Activated naive CD4-positive, alpha-beta T cell (primary cell): ENCODE results near the gene MAP3K9.

Experiments used
- DNase-seq, 4 experiments: peaks; one replicate each; lab custom pipeline; 2025; lab: John Stamatoyannopoulos, UW

MAP3K9 gene

DNA sequence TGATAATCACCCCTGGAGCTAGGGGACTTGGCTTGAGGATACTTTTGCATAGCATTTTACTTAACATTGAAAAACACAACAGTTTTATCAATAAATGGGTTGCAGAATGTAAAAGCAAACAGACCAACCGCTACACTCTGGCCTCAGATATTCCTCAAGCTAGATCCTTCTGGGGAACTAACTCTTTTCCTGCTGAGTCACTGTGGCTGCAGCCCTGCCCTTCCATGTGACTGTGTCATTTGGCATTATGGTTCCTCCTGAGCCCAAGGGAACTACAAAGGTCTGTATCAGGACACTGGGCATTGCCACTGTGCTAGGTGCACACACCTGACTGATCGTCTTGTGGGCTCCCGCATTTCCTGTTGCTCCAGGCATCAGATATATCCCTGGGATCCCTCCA is 111.0 kb downstream of the MAP3K9 start:
- DNase-seq = no peak

DNA sequence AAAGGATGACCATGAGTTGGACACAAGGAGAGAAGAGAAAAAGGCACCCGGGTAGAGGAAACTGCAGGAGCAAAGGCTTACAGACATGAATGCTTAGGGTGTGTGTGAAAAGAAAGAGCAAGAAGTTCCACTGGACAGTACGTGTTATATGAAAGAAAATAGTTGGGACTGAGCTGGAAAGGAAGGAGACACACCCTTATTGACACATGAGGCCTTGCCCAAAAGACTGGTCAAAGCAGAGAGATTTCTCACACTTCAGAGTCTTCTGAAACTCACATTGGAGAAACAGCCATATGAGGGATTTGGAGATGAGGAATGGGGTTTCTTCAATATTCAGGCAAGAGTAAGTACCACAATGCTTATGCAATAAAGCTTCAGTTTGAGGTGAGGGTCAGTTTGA is 111.6 kb downstream of the MAP3K9 start:
- DNase-seq = no peak

DNA sequence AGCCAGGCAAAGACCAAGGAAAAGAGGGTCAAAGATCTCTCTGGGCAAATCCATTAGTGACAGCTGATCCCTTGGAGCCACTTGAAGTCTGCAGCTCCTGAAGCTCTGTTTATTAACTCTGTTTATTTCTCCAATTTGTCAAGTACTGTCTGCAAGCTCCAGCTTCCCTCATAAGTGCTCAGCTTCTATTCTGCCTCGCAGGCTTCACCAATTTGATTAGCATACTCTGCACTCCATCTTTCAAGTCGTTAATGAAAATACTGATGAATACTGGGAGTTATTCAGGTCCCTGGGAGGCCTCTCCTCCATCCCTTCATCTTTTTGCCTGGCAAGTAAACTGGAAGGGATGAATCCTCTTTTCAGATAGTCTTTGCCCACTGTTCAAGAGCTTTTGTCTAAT is 113.3 kb downstream of the MAP3K9 start:
- DNase-seq = no peak

DNA sequence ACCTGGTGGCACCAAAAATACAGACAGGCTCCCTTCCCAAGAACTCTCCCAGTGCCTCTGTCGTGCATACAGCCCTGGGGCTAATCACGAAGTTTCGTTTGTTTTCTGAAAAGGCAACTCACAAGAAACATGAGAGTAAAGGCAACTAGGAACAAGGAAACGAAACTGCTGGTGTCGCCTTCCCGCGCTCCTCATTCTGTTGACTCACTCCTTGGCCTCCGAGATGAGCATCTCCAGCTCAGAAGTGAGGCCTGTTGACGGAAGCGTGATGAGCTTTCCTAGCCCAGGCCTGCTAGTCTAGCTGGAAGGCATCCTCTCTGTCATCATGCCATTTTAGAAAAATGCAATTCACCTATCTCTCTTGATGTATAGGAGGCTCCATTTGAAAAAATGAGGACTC is 117.1 kb downstream of the MAP3K9 start:
- no peak for DNase-seq

DNA sequence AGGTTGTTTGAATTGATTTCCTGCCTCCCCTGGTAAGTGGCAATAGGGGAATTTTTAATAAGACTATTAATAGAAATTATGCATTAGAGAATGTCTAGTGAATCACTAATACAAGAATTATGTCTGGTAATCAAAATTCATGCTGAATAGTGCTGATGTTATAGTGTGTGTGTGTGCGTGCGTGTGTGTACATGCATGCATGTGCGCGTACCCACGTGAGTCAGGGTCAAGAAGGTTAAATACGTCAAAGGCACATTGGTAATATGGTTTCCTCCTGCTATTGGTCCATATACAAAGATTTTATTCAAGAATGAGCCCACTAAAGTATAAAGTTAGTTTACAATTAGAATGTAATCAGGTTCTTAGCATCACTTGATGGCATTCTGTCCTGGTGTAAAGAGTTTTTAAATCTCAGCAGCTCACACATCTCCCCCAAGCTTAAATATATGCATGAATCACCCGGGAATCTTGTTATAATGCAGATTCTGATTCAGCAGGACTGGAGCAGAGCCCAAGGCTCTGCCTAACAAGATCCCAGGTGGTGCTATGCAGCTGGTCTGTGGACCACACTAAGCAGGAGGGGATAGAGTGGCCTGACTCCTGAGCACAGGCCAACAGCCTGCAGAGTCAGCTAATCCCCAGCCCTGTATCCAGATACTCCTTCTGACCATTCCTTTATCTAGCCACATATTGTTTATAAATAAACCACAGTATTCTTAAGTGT is 123.7 kb downstream of the MAP3K9 start:
- no peak for DNase-seq

DNA sequence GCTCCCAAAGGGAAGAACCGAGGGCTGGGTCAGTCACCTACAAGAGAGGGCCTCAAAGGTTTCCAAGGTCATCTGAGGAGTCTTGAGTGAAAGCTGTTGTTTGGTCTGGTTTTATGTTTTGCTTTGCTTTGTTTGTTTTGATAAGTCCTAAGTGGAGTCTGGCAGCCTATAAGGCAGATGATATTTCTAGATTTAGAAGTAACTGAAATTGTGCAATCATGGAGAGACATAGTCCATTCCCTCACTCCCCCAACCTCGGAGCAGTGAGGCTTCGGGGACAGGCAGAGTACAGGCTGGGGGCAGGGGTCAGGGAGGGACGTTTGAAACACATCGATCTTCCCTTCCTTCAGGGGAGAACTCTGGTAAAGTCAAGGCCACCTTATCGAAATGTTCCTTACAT is 125.3 kb downstream of the MAP3K9 start:
- DNase-seq = no peak

DNA sequence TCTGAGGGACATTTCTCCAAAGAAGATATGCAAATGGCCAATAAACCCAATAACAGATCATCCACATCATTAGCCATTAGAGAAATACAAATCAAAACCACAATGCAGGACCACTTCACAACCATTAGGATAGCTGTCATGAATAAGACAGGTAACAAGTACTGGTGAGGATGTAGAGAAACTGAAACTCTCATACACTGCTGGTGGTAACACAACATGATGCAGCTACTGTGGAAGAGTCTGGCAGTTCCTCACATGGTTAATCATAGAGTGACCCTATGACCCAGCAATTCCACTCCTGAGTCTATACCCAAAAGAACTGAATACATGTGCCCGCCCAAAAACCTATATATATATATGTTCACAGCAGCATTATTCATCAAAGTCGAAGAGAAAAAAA is 128.6 kb downstream of the MAP3K9 start:
- no peak for DNase-seq

DNA sequence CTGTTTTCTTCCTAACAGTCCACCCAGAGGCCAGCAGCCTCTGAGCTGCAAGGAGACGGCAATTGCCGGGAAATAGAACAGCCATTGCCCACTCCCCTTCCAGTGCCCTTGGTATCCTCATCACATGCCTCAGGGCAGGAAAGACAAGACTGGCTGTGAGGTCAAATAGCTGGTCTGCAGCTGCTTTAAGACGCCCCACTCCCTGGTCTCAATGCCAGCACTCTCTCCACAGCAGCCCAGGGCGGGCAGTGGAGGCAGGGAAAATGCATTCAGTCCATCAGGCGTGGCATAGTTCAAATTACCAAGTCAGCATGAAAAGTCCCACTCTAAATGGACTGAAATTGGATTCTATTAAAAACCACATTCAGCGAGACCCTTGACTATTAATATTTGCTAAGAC is 132.0 kb downstream of the MAP3K9 start:
- no peak for DNase-seq
